ENCODE measurements around the gene DOCK3.

DNA sequence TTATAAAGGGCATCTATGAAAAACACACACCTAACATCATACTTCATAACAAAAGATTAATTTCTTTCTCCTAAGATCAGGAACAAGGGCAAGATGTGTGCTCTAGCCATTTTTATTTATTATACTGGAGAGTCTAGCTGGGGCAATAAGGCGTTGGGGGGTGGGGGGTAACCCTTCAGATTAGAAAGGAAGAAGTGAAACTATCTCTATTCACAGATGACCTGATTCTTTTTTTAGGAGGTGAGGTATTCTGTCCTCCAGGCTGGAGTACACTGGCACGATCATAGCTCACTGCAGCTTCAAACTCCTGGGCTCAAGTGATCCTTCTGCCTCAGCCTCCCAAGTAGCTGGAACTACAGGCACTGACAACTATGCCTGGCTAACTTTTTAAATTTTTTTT lies 620.9 kb downstream of the DOCK3 start:
- TF ChIP-seq EP300 (IDR thresholded peaks at IDR 0.05), result no peak
- TF ChIP-seq, protein P1, sequence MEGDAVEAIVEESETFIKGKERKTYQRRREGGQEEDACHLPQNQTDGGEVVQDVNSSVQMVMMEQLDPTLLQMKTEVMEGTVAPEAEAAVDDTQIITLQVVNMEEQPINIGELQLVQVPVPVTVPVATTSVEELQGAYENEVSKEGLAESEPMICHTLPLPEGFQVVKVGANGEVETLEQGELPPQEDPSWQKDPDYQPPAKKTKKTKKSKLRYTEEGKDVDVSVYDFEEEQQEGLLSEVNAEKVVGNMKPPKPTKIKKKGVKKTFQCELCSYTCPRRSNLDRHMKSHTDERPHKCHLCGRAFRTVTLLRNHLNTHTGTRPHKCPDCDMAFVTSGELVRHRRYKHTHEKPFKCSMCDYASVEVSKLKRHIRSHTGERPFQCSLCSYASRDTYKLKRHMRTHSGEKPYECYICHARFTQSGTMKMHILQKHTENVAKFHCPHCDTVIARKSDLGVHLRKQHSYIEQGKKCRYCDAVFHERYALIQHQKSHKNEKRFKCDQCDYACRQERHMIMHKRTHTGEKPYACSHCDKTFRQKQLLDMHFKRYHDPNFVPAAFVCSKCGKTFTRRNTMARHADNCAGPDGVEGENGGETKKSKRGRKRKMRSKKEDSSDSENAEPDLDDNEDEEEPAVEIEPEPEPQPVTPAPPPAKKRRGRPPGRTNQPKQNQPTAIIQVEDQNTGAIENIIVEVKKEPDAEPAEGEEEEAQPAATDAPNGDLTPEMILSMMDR (IDR thresholded peaks at IDR 0.05), result no peak
